GM13977 (cell line): ENCODE measurements around the gene GOLGA8T.
"Not testable (repeated sequence)": the region's sequence is repeated elsewhere in the genome, so short reads cannot be mapped to it uniquely, and the experiment has no call there.

Experiments
- DNase-seq: peaks from one replicate; pipeline ENCODE4 v3.0.0; 2012; ENCODE audit warnings: low spot score
- in situ Hi-C: fragments of 300-500 bp; cut with MboI; formaldehyde crosslinking; loops from one replicate; pipeline ENCODE4 v1.12.0; 2022; ENCODE audit warnings: low sequenced_read_pairs, low pct_unique_long_range_greater_than_20kb, mixed read lengths, inconsistent platforms; ENCODE audit not compliant: unreplicated experiment

Gene GOLGA8T, protein sequence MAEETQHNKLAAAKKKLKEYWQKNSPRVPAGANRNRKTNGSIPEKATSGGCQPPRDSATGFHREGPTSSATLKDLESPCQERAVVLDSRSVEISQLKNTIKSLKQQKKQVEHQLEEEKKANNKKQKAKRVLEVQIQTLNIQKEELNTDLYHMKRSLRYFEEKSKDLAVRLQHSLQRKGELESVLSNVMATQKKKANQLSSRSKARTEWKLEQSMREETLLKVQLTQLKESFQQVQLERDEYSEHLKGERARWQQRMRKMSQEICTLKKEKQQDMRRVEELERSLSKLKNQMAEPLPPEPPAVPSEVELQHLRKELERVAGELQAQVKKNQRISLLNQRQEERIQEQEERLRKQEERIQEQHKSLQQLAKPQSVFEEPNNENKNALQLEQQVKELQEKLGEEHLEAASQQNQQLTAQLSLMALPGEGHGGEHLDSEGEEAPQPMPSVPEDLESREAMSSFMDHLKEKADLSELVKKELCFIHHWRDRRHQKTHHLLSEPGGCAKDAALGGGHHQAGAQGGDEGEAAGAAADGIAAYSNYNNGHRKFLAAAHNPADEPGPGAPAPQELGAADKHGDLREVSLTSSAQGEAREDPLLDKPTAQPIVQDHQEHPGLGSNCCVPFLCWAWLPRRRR

GRCh38 chr15:30134751-30135150, at the start of gene GOLGA8T:
Gene GOLGA8T (plus strand): TSS chr15:30135051. CDS start chr15:30135149, 98 bp downstream.
- in situ Hi-C loops, DNase-seq: not testable (repeated sequence)

DNA sequence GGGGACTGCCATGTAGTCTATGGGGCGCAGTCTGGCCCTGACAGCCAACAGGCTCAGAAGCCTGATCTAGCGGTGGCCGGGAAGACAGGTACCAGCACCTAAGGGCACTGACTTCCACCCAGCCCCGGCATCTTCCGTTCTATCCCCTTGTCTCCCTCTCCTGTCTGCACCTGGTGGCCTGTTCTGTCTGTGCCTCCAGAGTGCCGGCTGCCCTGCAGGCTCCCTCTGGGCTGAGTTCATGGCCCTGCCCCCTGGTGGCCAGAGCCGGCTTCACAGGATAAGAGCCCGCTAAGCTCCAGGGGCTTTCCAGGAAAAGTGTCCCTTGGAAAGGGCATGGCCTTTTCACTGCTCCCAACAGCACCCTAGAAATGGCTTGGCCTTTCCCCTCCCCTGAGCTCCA, 37.0 kb upstream of the GOLGA8T start:
- in situ Hi-C loops: not testable (repeated sequence)

GRCh38 chr15:30102890-30103289, 32.0 kb upstream of the GOLGA8T start:
- DNase-seq, in situ Hi-C loops: not testable (repeated sequence)

More for the DNA sequence above, 37.0 kb upstream of the GOLGA8T start:
- DNase-seq: not testable (repeated sequence)

- DNase-seq, in situ Hi-C loops: not testable (repeated sequence)
Observed at GRCh38 chr15:30103941-30104507, 30.8 kb upstream of the GOLGA8T start.

DNA sequence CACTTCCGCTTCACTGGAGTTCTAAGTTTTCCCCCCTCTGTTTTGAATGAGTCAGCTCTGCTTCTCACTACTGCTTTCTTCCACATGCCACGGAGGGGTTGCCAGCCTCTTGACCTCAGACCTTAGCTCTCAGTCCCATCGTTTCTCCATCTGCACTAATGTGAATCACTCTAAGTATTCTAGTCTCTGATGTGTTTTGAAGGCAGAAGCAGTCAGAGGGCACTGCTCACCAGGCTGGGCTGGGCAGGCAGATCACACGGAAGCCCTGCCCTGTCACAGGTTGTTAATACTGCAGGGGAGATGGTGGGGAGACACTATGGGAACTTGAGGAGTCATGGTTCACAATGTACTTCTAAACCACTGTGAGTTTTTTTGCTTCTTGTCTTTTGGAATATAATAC, 24.3 kb upstream of the GOLGA8T start:
- DNase-seq, in situ Hi-C loops: not testable (repeated sequence)

DNA sequence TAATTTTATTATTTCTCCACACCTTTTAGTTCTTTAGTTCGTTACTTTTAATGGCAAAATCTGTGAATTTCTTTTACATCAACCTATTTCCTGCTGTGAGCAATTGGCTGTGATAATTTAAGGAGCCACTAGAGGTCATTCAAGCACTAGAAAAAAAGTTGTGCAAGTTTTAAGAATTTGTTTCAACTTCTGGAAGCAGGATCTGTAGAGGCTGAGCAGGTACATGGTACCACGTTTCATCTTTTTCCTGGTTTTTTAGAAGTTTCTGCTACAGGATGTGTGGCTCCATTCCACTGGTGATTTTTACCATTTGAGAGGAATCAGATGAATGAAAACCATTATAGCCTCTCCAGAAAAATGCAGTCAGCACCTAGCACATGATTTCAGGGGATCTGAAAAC, 4.8 kb upstream of the GOLGA8T start:
- in situ Hi-C loops, DNase-seq: not testable (repeated sequence)

GRCh38 chr15:30143246-30143645, 8.4 kb downstream of the GOLGA8T start:
- in situ Hi-C loops, DNase-seq: not testable (repeated sequence)

DNA sequence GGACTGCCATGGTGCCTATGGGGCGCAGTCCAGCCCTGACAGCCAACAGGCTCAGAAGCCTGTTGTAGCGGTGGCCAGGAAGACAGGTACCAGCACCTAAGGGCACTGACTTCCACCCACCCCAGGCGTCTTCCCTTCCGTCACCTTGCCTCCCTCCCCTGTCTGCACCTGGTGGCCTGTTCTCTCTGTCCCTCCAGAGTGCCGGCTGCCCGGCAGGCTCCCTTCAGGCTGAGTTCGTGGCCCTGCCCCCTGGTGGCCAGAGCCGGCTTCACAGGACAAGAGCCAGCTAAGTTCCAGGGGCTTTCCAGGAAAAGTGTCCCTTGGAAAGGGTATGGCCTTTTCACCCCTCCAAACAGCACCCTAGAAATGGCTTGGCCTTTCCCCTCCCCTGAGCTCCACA, 15.0 kb downstream of the GOLGA8T start:
- DNase-seq, in situ Hi-C loops: not testable (repeated sequence)

DNA sequence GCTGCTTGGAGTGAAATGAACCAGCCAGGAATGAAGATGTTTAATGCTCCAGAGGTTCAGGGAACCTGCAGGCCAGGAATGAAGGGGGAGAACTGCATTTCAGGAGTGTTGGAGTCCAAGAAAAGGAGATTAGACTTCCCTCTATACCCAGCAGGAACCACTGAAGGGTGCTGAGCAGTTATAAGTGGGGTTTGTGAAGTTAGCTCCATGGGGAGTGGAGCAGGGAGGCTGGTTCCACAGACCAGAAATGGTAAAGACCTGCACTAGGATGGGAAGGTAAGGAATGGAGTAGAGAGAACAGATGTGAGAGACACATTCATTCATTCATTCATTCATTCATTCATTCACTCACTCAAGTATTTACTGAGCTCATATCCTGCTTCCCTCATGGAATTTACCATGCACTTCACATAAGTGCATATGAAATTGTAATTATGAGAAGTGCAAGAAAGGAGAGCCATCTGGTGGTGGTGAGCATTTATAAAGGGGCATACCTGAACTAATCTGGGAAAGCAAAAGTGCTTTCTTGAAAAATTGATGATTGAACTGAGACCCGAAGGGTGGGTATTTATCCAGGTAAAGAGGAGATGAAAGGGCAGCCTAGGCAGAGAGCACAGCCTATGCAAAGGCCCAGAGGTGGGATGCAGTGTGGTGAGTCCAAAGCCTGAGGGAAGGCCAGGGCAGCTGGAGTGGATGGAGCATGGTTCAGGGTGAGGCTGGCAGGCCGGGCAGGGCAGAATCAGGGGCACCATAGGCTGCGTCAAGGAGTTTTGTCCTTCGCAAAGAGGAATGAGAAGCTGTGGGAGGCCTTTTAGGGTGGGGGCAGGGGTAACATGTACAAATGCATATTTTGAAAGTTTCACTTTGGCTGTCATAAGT, 27.9 kb downstream of the GOLGA8T start:
- in situ Hi-C loops, DNase-seq: not testable (repeated sequence)

GRCh38 chr15:30163759-30164158, 28.9 kb downstream of the GOLGA8T start:
- in situ Hi-C loops, DNase-seq: not testable (repeated sequence)

DNA sequence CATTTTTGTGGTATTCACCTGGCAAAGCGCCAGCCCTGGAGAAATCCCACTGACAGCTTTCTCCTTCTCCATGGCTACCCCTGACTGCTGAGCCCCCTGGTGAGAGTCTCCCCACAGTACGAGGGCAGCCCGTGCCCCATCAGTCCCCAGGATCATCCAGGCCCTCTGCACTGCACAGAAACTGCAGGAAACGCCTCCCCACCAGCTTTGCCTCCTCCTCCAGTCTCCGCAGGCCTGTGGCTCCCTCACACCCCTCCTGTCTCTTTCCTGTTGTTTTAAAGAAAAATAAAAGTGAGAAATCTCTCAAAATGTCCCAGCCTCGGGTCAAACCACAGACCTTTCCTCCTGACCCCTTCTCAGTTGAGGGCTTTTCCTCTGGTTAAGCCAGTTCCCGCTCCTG, 29.4 kb downstream of the GOLGA8T start:
- DNase-seq, in situ Hi-C loops: not testable (repeated sequence)

DNA sequence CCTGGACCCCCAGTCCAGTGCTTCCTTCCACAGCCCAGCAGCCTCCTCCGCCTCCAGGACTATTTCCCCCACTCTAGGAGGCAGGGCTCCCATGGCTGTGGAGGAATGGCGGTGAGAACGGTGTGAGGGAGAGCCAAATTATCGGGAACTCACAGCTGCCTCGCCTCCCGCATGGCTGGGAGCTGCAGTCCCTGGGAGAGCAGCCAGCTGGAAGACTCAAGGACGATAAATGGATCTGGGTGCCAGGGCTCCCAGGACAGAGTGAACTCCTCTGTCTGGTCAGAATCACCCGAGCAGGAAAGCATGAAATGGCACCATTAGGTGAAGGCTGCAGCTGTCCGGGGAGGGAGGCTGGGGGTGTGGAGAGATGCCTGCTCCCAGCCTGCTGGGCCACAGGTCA, 32.6 kb downstream of the GOLGA8T start:
- DNase-seq, in situ Hi-C loops: not testable (repeated sequence)

GRCh38 chr15:30167886-30168285, 33.0 kb downstream of the GOLGA8T start:
- DNase-seq, in situ Hi-C loops: not testable (repeated sequence)

DNA sequence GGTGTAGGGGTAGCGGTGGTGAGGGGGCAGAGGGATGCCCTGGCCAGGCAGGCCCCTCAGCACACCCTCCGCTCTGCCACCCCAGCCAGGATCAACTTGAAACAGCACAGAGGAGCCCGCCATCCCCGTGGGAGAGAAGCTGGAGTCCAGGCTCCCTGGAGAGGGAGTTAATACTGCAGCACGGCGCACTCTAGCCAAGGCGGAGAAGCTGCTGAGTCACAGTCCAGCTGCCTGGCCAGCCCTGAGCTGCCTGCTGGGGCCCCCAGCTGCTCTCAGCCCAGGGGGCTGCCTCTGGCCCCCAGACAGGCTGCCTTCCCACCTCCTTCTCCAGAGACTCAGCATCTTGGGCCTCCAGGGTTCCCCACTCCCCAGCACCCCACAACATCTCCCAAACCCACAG, 36.6 kb downstream of the GOLGA8T start:
- DNase-seq, in situ Hi-C loops: not testable (repeated sequence)
